B cell (primary cell): ENCODE measurements around the gene OPN5.

Experiments
- CTCF ChIP-seq: fragments of 200-600 bp; IDR thresholded peaks from one replicate; pipeline ENCODE4 v1.8.0; 2022; ENCODE audit warnings: antibody characterized with exemption, mild to moderate bottlenecking
- EZH2 ChIP-seq: IDR thresholded peaks from 2 replicates; pipeline ENCODE4 v1.6.1; 2012; ENCODE audit warnings: borderline replicate concordance, low read depth, mild to moderate bottlenecking, moderate library complexity, low read length; ENCODE audit not compliant: insufficient read depth, poor library complexity, severe bottlenecking

- TF ChIP-seq CTCF (no peak), EZH2 (no peak)
Observed at GRCh38 chr6:47789553-47789952, 7.7 kb downstream of the OPN5 start.
